Measurements from ENCODE around the gene PPP1R3E.
"Not testable (repeated sequence)": the region's sequence is repeated elsewhere in the genome, so short reads cannot be mapped to it uniquely, and the experiment has no call there.

GRCh38 chr14:23325746-23326145 is 23.1 kb upstream of the PPP1R3E start:
- not testable (repeated sequence) for TF ChIP-seq CTCF (IDR thresholded peaks at IDR 0.05); FOXM1 (IDR thresholded peaks at IDR 0.05; ENCODE audit: low read depth); SIN3A (IDR thresholded peaks at IDR 0.05; ENCODE audit: borderline replicate concordance, low read depth, low read length); POLR2AphosphoS5 (IDR thresholded peaks at IDR 0.05; ENCODE audit: low read depth, low read length); EP300 (IDR thresholded peaks at IDR 0.05; ENCODE audit: borderline replicate concordance in 1 of 2, low read depth in 1 of 2, low read length in 1 of 2); SMC3 (IDR thresholded peaks at IDR 0.05; ENCODE audit: low read depth, low read length); MAX (IDR thresholded peaks at IDR 0.05; ENCODE audit: low read depth); GABPA (IDR thresholded peaks at IDR 0.05; ENCODE audit: low read depth); TEAD4 (IDR thresholded peaks at IDR 0.05; ENCODE audit: borderline replicate concordance, insufficient read depth); TAF1 (IDR thresholded peaks at IDR 0.05; ENCODE audit: borderline replicate concordance, low read depth, low read length); EZH2phosphoT487 (IDR thresholded peaks at IDR 0.05; ENCODE audit: borderline replicate concordance, low read depth); YY1 (IDR thresholded peaks at IDR 0.05; ENCODE audit: low read depth)
- TF ChIP-seq, protein P1, sequence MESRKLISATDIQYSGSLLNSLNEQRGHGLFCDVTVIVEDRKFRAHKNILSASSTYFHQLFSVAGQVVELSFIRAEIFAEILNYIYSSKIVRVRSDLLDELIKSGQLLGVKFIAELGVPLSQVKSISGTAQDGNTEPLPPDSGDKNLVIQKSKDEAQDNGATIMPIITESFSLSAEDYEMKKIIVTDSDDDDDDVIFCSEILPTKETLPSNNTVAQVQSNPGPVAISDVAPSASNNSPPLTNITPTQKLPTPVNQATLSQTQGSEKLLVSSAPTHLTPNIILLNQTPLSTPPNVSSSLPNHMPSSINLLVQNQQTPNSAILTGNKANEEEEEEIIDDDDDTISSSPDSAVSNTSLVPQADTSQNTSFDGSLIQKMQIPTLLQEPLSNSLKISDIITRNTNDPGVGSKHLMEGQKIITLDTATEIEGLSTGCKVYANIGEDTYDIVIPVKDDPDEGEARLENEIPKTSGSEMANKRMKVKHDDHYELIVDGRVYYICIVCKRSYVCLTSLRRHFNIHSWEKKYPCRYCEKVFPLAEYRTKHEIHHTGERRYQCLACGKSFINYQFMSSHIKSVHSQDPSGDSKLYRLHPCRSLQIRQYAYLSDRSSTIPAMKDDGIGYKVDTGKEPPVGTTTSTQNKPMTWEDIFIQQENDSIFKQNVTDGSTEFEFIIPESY (IDR thresholded peaks at IDR 0.05; ENCODE audit: borderline replicate concordance, low read depth), result not testable (repeated sequence)

All from SK-N-SH (cell line).